NCI-H82 treated with DMSO at 0.1 percent for 48 hours (cell line): ENCODE results near the gene CSRP3.

ENCODE experiments used
- DNase-seq: peaks from one replicate; lab custom pipeline; 2025; ENCODE audit not compliant: unreplicated experiment; lab: John Stamatoyannopoulos, UW

Gene CSRP3

GRCh38 chr11:19134004-19134403 lies 67.8 kb downstream of the CSRP3 start:
- no peak for DNase-seq
